Transverse colon (tissue), 3 donors: ENCODE data around the gene NID1.

ENCODE experiments used
- CTCF ChIP-seq, 5 experiments: fragments of 200-600 bp in 3 of 5; fragments of 450-650 bp in 2 of 5; sonication (generic) in 3 of 5; IDR thresholded peaks; 1 replicate in 2 of 5; 2 replicates in 3 of 5; pipeline ENCODE4 v1.5.1; 2016 to 2017; ENCODE audit warnings: antibody characterized with exemption in 5 of 5, inconsistent platforms in 3 of 5, mild to moderate bottlenecking in 2 of 5, moderate library complexity in 1 of 5
- EP300 ChIP-seq: sonication (generic); formaldehyde crosslinking; IDR thresholded peaks from one replicate; pipeline ENCODE4 v1.6.1; 2017; ENCODE audit warnings: antibody characterized with exemption, low read depth
- POLR2A ChIP-seq: fragments of 450-650 bp; IDR thresholded peaks from one replicate; pipeline ENCODE4 v1.6.1; 2016; ENCODE audit warnings: antibody characterized with exemption, mild to moderate bottlenecking, moderate library complexity

DNA sequence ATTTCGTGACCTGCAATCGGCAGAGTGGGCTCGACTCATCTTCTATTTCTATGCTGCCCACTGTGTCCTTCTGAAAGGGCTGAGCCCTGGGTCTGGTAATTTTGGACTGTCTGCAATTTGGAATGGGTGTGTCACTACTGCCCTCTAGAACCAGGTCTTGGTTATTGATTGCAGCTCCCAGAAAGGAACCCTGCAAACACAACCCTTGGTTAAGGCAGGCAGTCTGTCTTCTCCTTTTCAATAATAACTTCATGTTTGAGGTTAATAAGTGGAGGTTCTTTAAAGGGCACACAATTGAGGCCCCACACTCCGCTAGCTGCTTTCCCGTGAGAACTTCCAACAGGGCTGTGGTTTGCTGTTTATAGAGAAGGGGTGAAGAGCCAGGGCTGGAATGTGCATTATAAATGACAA is 118.3 kb downstream of the NID1 start:
- peak in 1 of 5 experiments; percentile 8 for TF ChIP-seq CTCF (IDR thresholded peaks at IDR 0.05)
- no peak for TF ChIP-seq POLR2A
- no peak for TF ChIP-seq EP300
